Endothelial cell of umbilical vein (primary cell): Measurements from ENCODE around the gene FAM210B. TPM values are rescaled to one million over a fixed set of nuclear protein-coding genes. Genes with fewer than 3 reads are reported as not detected.

Experiments used
- BruUV-seq: library from RNA; stranded (reverse); fragments of 400-500 nt; replicated peaks from 2 replicates; lab custom pipeline; 2021; lab: Mats Ljungman, UMichigan
- CTCF ChIA-PET: fragments of 300-600, 350-600 bp; sonication (Branson Sonifier 250); formaldehyde crosslinking; loops from one replicate; lab custom pipeline; 2021; ENCODE audit warnings: antibody characterized with exemption, inconsistent platforms; lab: Charles Lee
- POLR2A ChIA-PET: fragments of 300-600, 350-600 bp; sonication (Branson Sonifier 250); formaldehyde crosslinking; loops from one replicate; lab custom pipeline; 2021; ENCODE audit warnings: antibody characterized with exemption, inconsistent platforms; lab: Charles Lee
- DNase-seq: peaks from one replicate; pipeline ENCODE4 v3.0.0-alpha.2; 2011; ENCODE audit warnings: low read depth, low spot score
- FAIRE-seq: peaks from 2 replicates; lab custom pipeline; 2011; peaks lifted over from hg19 to GRCh38; lab: Jason Lieb, UNC
- H2AFZ ChIP-seq: 2 replicates; pipeline ENCODE4 v1.6.0; 2012; ENCODE audit warnings: low read depth, low read length, control low read depth, inconsistent platforms
- H3K27ac ChIP-seq: 2 replicates; pipeline ENCODE4 v1.5.1; 2011; ENCODE audit warnings: low read depth, mild to moderate bottlenecking, control low read depth, low read length, moderate library complexity; ENCODE audit not compliant: insufficient read depth
- H3K27me3 ChIP-seq, 2 experiments: 2 replicates each; pipeline versions ENCODE4 v1.6.0 to v1.6.1; 2011; ENCODE audit warnings: low read length in 2 of 2, mixed read lengths in 1 of 2; ENCODE audit not compliant: control insufficient read depth in 2 of 2, insufficient read depth in 2 of 2
- H3K36me3 ChIP-seq, 2 experiments: 2 replicates in 1 of 2; 3 replicates in 1 of 2; pipeline ENCODE4 v1.5.1; 2011; ENCODE audit warnings: low read length in 2 of 2, mild to moderate bottlenecking in 1 of 2, moderate library complexity in 1 of 2; ENCODE audit not compliant: control insufficient read depth in 2 of 2, insufficient read depth in 2 of 2; ENCODE audit errors: extremely low read depth in 1 of 2
- H3K4me1 ChIP-seq: 3 replicates; pipeline ENCODE4 v1.5.1; 2011; ENCODE audit warnings: mild to moderate bottlenecking, low read length; ENCODE audit not compliant: control insufficient read depth, insufficient read depth; ENCODE audit errors: extremely low read depth
- H3K4me2 ChIP-seq: 2 replicates; pipeline ENCODE4 v1.6.1; 2011; ENCODE audit warnings: low read length, control low read depth, mixed read lengths; ENCODE audit not compliant: insufficient read depth
- H3K4me3 ChIP-seq, 3 experiments: fragments of 200-600 bp in 1 of 3; sonication (generic), shearing (Covaris generic) in 1 of 3; replicated peaks in 1 of 3; 2 replicates each; pipeline ENCODE4 v1.5.1; 2011 to 2016; ENCODE audit warnings: control low read depth in 3 of 3, low read length in 3 of 3, mild to moderate bottlenecking in 2 of 3, inconsistent platforms in 1 of 3, low read depth in 1 of 3, moderate library complexity in 1 of 3; ENCODE audit not compliant: insufficient read depth in 1 of 3
- H3K79me2 ChIP-seq: 2 replicates; pipeline ENCODE4 v1.6.0; 2012; ENCODE audit warnings: low read length, inconsistent platforms; ENCODE audit not compliant: control insufficient read depth, insufficient read depth
- H3K9ac ChIP-seq: replicated peaks from 2 replicates; pipeline ENCODE3; 2011; ENCODE audit warnings: low read length, control low read depth; ENCODE audit not compliant: insufficient read depth; ENCODE audit errors: extremely low read depth
- H3K9me1 ChIP-seq: replicated peaks from 3 replicates; pipeline ENCODE4 v1.6.0; 2011; ENCODE audit warnings: mild to moderate bottlenecking, low read length; ENCODE audit not compliant: control insufficient read depth, insufficient read depth; ENCODE audit errors: extremely low read depth
- H3K9me3 ChIP-seq: replicated peaks from 2 replicates; pipeline ENCODE4 v1.5.1; 2012; ENCODE audit warnings: low read length, inconsistent platforms; ENCODE audit not compliant: control insufficient read depth, insufficient read depth
- H4K20me1 ChIP-seq: replicated peaks from 2 replicates; pipeline ENCODE3; 2011; ENCODE audit warnings: mild to moderate bottlenecking, low read length; ENCODE audit not compliant: control insufficient read depth, insufficient read depth; ENCODE audit errors: extremely low read depth
- EZH2 ChIP-seq: IDR thresholded peaks from 2 replicates; pipeline ENCODE4 v1.6.1; 2012; ENCODE audit warnings: borderline replicate concordance, low read depth, mild to moderate bottlenecking, moderate library complexity, low read length, inconsistent platforms; ENCODE audit not compliant: severe bottlenecking
- FOS ChIP-seq: IDR thresholded peaks from 2 replicates; pipeline ENCODE4 v1.6.1; 2011; ENCODE audit warnings: mild to moderate bottlenecking, low read length, moderate library complexity, borderline replicate concordance; ENCODE audit not compliant: insufficient read depth
- GATA2 ChIP-seq: IDR thresholded peaks from 2 replicates; pipeline ENCODE4 v1.7.0; 2011; ENCODE audit warnings: low read depth, mild to moderate bottlenecking, moderate library complexity, mixed read lengths, low read length; ENCODE audit not compliant: insufficient read length, insufficient read depth
- JUN ChIP-seq: IDR thresholded peaks from 2 replicates; pipeline ENCODE4 v1.6.1; 2011; ENCODE audit warnings: borderline replicate concordance, low read depth; ENCODE audit not compliant: insufficient read length, insufficient read depth
- MYC ChIP-seq: IDR thresholded peaks from one replicate; pipeline ENCODE4 v1.6.1; 2011; ENCODE audit warnings: mild to moderate bottlenecking, low read depth, low read length
- POLR2A ChIP-seq: IDR thresholded peaks from 2 replicates; pipeline ENCODE4 v1.6.1; 2012; ENCODE audit warnings: low read depth, mild to moderate bottlenecking, control low read depth, low read length
- POLR2AphosphoS5 ChIP-seq: IDR thresholded peaks from 2 replicates; pipeline ENCODE4 v1.6.1; 2012; ENCODE audit warnings: low read depth, mild to moderate bottlenecking, control low read depth, low read length, moderate library complexity; ENCODE audit not compliant: insufficient read depth
- dilution Hi-C: fragments of 300-500 bp; cut with MboI; formaldehyde crosslinking; loops from one replicate; pipeline ENCODE4 v1.15.0; 2019; ENCODE audit warnings: low sequenced_read_pairs; ENCODE audit not compliant: extremely low pct_ligation_motif_present
- intact Hi-C: fragments of 100-400 bp; cut with micrococcal nuclease; formaldehyde crosslinking; loops from one replicate; pipeline ENCODE4 v1.10.0; 2022
- polyA plus RNA-seq, 4 experiments: library from polyadenylated mRNA; depleted of rRNA in 3 of 4; stranded (reverse) in 3 of 4; unstranded in 1 of 4; fragments of >200 nt; gene quantifications; 2 replicates each; pipeline versions ENCODE4 v1.2.1 to v1.2.3, GENCODE V29; 2011 to 2012; ENCODE audit warnings: missing spikeins in 1 of 4
- total RNA-seq: library from RNA; stranded (reverse); gene quantifications from 2 replicates; pipeline ENCODE4 v1.2.3, GENCODE V29; 2021
- TF ChIP-seq, protein P1 (sequence below), 2 donors: IDR thresholded peaks; 1 replicate in 1 of 2; 2 replicates in 1 of 2; pipeline ENCODE4 v1.5.1; 2011; ENCODE audit warnings: low read length in 2 of 2, mild to moderate bottlenecking in 2 of 2, moderate library complexity in 2 of 2, control low read depth in 1 of 2, inconsistent platforms in 1 of 2, low read depth in 1 of 2; ENCODE audit not compliant: insufficient read depth in 1 of 2; ENCODE audit errors: extremely low read depth in 1 of 2
- TF ChIP-seq, protein P2 (sequence below): IDR thresholded peaks from 2 replicates; pipeline ENCODE4 v1.6.1; 2011; ENCODE audit not compliant: insufficient read depth, insufficient read length

FAM210B gene
- total and polyA plus RNA-seq, 2 donors (not counting 3 experiments of a cell fraction or from before 2014, with no cell fraction given), result 24.6 to 37.6 TPM

DNA sequence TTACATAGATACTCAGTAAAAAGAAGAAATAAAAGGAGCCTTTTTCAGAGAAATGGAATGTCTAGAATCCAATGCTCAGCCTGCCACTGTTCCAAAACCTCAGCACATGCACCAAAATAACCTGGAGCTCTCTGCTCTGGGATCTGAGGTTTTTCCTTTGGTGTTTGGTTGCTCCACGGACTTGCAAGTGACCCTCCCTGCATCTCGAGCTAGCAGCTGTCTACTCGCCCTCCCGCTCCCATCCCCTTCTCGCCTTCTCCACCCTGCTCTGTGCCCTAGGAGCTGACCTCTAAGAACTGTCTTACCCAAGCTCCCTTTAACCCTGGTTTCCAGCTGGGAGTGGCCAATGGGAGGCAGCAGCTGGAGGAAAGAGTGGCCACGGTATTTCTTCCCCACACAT is 35.1 kb upstream of the FAM210B start:
- TF ChIP-seq GATA2 (no peak), POLR2A (no peak), FOS (no peak)
- no peaks in the 10 kb centered on the region for H3K36me3 ChIP-seq
- CTCF ChIA-PET, result no interaction called here
- no peak overlapping the region for H3K27ac ChIP-seq
- H2AFZ ChIP-seq, result no peak overlapping the region
- H3K4me1 ChIP-seq, result no peaks in the 10 kb centered on the region
- BruUV-seq, result no TSS peak
- H3K4me2 ChIP-seq, result no peak overlapping the region
- no peak overlapping the region for H3K9ac ChIP-seq
- no peaks in the 10 kb centered on the region for H3K27me3 ChIP-seq
- no peaks in the 10 kb centered on the region for H3K9me3 ChIP-seq
- intact Hi-C loops (no loop called here), dilution Hi-C loops (no loop called here)
- no peaks in the 10 kb centered on the region for H3K9me1 ChIP-seq
- FAIRE-seq (no peak), DNase-seq (no peak)
- no peaks in the 10 kb centered on the region for H4K20me1 ChIP-seq
- POLR2A ChIA-PET, result no interaction called here
- H3K4me3 ChIP-seq, result no peak overlapping the region
- no peaks in the 10 kb centered on the region for H3K79me2 ChIP-seq

DNA sequence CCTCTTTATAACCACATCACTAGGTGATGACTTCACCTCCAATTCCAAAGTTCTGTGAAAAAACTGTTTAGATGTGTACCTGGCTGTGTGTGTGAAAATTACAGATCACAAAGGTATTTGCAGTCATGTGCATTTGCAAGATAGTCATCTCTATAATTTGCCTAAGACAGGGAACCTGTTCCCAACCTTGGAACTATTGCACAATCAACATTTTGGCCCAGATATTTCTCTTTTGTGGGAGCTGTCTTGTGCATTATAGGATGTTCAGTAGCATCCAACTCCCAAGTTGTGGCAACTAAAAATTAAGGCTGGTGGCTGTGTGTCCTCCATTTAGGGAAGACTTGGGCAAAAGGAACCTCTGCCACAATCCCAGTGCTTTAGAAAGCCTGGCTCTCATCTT is 34.0 kb upstream of the FAM210B start:
- intact Hi-C loops (no loop called here), dilution Hi-C loops (no loop called here)
- no peak overlapping the region for H3K27ac ChIP-seq
- H3K4me2 ChIP-seq, result no peak overlapping the region
- no peak overlapping the region for H2AFZ ChIP-seq
- H3K9me3 ChIP-seq, result no peaks in the 10 kb centered on the region
- no peak for FAIRE-seq
- H3K9ac ChIP-seq, result no peak overlapping the region
- no peaks in the 10 kb centered on the region for H3K4me1 ChIP-seq
- CTCF ChIA-PET, result no interaction called here
- POLR2A ChIA-PET, result no interaction called here
- no peaks in the 10 kb centered on the region for H3K27me3 ChIP-seq
- H3K36me3 ChIP-seq, result no peaks in the 10 kb centered on the region
- H3K79me2 ChIP-seq, result no peaks in the 10 kb centered on the region
- H3K4me3 ChIP-seq, result no peak overlapping the region
- H4K20me1 ChIP-seq, result no peaks in the 10 kb centered on the region
- H3K9me1 ChIP-seq, result no peaks in the 10 kb centered on the region
- DNase-seq, result no peak
- TF ChIP-seq MYC, result no peak
- TF ChIP-seq POLR2A, result no peak
- no peak for TF ChIP-seq GATA2
- TF ChIP-seq, protein P1, sequence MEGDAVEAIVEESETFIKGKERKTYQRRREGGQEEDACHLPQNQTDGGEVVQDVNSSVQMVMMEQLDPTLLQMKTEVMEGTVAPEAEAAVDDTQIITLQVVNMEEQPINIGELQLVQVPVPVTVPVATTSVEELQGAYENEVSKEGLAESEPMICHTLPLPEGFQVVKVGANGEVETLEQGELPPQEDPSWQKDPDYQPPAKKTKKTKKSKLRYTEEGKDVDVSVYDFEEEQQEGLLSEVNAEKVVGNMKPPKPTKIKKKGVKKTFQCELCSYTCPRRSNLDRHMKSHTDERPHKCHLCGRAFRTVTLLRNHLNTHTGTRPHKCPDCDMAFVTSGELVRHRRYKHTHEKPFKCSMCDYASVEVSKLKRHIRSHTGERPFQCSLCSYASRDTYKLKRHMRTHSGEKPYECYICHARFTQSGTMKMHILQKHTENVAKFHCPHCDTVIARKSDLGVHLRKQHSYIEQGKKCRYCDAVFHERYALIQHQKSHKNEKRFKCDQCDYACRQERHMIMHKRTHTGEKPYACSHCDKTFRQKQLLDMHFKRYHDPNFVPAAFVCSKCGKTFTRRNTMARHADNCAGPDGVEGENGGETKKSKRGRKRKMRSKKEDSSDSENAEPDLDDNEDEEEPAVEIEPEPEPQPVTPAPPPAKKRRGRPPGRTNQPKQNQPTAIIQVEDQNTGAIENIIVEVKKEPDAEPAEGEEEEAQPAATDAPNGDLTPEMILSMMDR (IDR thresholded peaks at IDR 0.05; ENCODE audit: extremely low read depth in 1 of 2, insufficient read depth in 1 of 2, low read depth in 1 of 2, low read length in 2 of 2), result no peak
- TF ChIP-seq, protein P2, sequence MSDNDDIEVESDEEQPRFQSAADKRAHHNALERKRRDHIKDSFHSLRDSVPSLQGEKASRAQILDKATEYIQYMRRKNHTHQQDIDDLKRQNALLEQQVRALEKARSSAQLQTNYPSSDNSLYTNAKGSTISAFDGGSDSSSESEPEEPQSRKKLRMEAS, result no peak
- no peak for TF ChIP-seq POLR2AphosphoS5
- no peak for TF ChIP-seq JUN
- TF ChIP-seq FOS, result no peak
- TF ChIP-seq EZH2, result no peak
- no TSS peak for BruUV-seq
